Esophagus muscularis mucosa (tissue), 4 donors: ENCODE results near the gene TMCO2. TPM values are rescaled to one million over a fixed set of nuclear protein-coding genes. Genes with fewer than 3 reads are reported as not detected.

Experiments
- DNase-seq: peaks from one replicate; pipeline ENCODE4 v3.0.0-alpha.2; 2017; ENCODE audit errors: extremely low spot score
- H3K27ac ChIP-seq, 4 donors: fragments of 200-600 bp; sonication (generic); replicated peaks in 1 of 4; 1 replicate in 3 of 4; 2 replicates in 1 of 4; pipeline ENCODE4 v1.5.1; 2016 to 2019; ENCODE audit warnings: mild to moderate bottlenecking in 1 of 4
- H3K27me3 ChIP-seq, 4 donors: fragments of 200-600 bp; sonication (generic); one replicate each; pipeline versions ENCODE4 v1.5.1 to v1.6.0; 2016 to 2019
- H3K36me3 ChIP-seq, 4 donors: fragments of 200-600 bp; sonication (generic); one replicate each; pipeline ENCODE4 v1.5.1; 2016 to 2019
- H3K4me1 ChIP-seq, 4 donors: fragments of 200-600 bp; sonication (generic); one replicate each; pipeline ENCODE4 v1.5.1; 2016 to 2019
- H3K4me3 ChIP-seq, 4 donors: fragments of 200-600 bp; sonication (generic); 1 replicate in 2 of 4; 2 replicates in 2 of 4; pipeline ENCODE4 v1.5.1; 2016 to 2019; ENCODE audit warnings: mild to moderate bottlenecking in 4 of 4, moderate library complexity in 1 of 4
- H3K9me3 ChIP-seq, 4 donors: fragments of 200-600 bp; sonication (generic); 1 replicate in 3 of 4; 2 replicates in 1 of 4; pipeline ENCODE4 v1.5.1; 2016 to 2019
- EP300 ChIP-seq: sonication (generic); formaldehyde crosslinking; IDR thresholded peaks from one replicate; pipeline ENCODE4 v1.6.1; 2017; ENCODE audit warnings: antibody characterized with exemption
- POLR2A ChIP-seq: fragments of 450-650 bp; IDR thresholded peaks from one replicate; pipeline ENCODE4 v1.6.1; 2017; ENCODE audit warnings: antibody characterized with exemption, moderate library complexity, mild to moderate bottlenecking, low read depth
- POLR2AphosphoS5 ChIP-seq, 2 donors: sonication (generic); formaldehyde crosslinking; IDR thresholded peaks; one replicate each; pipeline ENCODE4 v1.6.1; 2017; ENCODE audit warnings: antibody characterized with exemption in 2 of 2
- WGBS: methylation state at CpG from one replicate; pipeline ENCODE4 v1.1.5; 2018; 5-methylcytosine and 5-hydroxymethylcytosine counted together
- intact Hi-C: fragments of 100-400 bp; cut with DNase I; formaldehyde crosslinking; loops from one replicate; pipeline ENCODE4 v1.15.1; 2023
- total RNA-seq, 4 donors: library from RNA; depleted of rRNA; stranded (reverse); fragments of >200 nt; gene quantifications; one replicate each; pipeline versions ENCODE4 v1.1.0 to v1.2.1, GENCODE V29; 2016
- TF ChIP-seq, protein P1 (sequence below), 3 experiments: fragments of 200-600 bp in 2 of 3; fragments of 450-650 bp in 1 of 3; sonication (generic) in 2 of 3; IDR thresholded peaks; one replicate each; pipeline ENCODE4 v1.5.1; 2017 to 2019; ENCODE audit warnings: antibody characterized with exemption in 3 of 3, mild to moderate bottlenecking in 2 of 3, moderate library complexity in 1 of 3

The TMCO2 gene
- total RNA-seq, 4 donors from 2014 or later: not detected

DNA sequence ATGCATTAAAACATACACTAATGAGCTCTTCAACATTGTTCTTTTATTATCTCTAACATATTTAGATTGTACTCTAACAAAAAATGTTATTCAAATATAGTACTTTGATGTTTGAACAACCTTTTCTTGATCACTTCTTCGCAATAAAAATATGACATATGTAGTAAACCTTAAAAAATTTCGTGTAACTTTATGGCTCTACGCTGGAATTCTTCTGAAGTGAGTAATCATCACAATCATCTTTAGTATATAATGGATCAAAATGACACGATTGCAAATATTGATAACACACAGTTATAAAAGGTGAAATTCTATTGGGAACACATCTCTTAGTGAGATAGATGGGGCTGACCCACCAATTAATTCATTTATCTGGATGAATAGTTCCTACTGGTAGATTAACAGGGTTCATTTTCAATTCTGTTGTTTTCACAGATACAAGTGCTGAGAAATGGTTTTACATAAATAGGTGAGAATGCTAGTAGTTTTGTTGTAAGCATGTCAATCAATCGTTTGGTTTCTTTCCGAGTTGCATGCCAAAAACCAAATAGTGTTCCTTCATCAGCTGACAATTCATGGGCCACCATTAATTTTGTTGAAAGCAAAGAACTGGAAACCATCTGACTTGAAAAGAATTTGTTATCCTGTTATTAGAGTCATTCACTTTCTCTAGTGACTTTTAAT lies 8.8 kb downstream of the TMCO2 start:
- H3K9me3 ChIP-seq: no peaks in the 10 kb centered on the region
- WGBS: 66% methylated on average over 6 of the region's 6 CpGs
- peak overlapping the region; percentile 74 to 94 (median 88) for H3K4me3 ChIP-seq
- intact Hi-C loops: loop anchor here (5.0 to 10.0 kb wide), 3 partner anchors 61 to 302 kb away; partner anchors contain the start of genes COL9A2, MFSD2A and RLF
- TF ChIP-seq POLR2A: no peak
- TF ChIP-seq POLR2AphosphoS5 (IDR thresholded peaks at IDR 0.05): no peak
- TF ChIP-seq, protein P1, sequence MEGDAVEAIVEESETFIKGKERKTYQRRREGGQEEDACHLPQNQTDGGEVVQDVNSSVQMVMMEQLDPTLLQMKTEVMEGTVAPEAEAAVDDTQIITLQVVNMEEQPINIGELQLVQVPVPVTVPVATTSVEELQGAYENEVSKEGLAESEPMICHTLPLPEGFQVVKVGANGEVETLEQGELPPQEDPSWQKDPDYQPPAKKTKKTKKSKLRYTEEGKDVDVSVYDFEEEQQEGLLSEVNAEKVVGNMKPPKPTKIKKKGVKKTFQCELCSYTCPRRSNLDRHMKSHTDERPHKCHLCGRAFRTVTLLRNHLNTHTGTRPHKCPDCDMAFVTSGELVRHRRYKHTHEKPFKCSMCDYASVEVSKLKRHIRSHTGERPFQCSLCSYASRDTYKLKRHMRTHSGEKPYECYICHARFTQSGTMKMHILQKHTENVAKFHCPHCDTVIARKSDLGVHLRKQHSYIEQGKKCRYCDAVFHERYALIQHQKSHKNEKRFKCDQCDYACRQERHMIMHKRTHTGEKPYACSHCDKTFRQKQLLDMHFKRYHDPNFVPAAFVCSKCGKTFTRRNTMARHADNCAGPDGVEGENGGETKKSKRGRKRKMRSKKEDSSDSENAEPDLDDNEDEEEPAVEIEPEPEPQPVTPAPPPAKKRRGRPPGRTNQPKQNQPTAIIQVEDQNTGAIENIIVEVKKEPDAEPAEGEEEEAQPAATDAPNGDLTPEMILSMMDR (IDR thresholded peaks at IDR 0.05): no peak
- no peak for TF ChIP-seq EP300
- no peak for DNase-seq
- peaks cover 8 to 15% (median 13%) of the 10 kb centered on the region in 4 donors for H3K36me3 ChIP-seq
- H3K27me3 ChIP-seq: no peaks in the 10 kb centered on the region
- H3K4me1 ChIP-seq: peaks cover 35 to 50% (median 47%) of the 10 kb centered on the region in 4 donors
- H3K27ac ChIP-seq: peak overlapping the region; percentile 91 to 96 (median 94)

DNA sequence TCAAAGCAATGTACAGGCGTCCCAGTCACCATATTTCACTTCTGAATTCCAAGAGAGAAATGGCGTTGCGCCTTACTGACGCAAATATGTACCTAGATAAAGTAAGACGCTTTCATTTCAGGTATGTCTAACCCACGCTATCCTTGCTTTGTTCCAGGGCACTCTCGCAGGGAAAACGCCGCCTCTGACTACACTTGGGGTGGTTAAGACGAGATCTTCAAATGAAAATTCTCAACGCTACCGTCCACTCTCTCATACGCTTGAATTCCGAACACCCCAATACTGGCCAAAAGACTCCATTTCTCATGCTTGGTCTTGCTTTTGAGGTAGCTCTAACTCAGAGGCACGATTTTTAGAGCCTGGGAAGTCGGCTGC lies 9.6 kb downstream of the TMCO2 start:
- Histone ChIP-seq H3K27ac (peak overlapping the region; percentile 91 to 96 (median 94)), H3K27me3 (no peaks in the 10 kb centered on the region), H3K4me3 (peak overlapping the region; percentile 74 to 94 (median 88)), H3K4me1 (peaks cover 41 to 58% (median 55%) of the 10 kb centered on the region in 4 donors), H3K36me3 (peaks cover 10 to 23% (median 17%) of the 10 kb centered on the region in 4 donors), H3K9me3 (no peaks in the 10 kb centered on the region)
- 1% methylated on average over 16 of the region's 16 CpGs for WGBS
- TF ChIP-seq POLR2A (no peak), EP300 (no peak), POLR2AphosphoS5 (IDR thresholded peaks at IDR 0.05) (no peak)
- TF ChIP-seq, protein P1 (IDR thresholded peaks at IDR 0.05): no peak
- intact Hi-C loops: loop anchor here (5.0 to 10.0 kb wide), 3 partner anchors 60 to 302 kb away; partner anchors contain the start of genes COL9A2, MFSD2A and RLF
- no peak for DNase-seq

DNA sequence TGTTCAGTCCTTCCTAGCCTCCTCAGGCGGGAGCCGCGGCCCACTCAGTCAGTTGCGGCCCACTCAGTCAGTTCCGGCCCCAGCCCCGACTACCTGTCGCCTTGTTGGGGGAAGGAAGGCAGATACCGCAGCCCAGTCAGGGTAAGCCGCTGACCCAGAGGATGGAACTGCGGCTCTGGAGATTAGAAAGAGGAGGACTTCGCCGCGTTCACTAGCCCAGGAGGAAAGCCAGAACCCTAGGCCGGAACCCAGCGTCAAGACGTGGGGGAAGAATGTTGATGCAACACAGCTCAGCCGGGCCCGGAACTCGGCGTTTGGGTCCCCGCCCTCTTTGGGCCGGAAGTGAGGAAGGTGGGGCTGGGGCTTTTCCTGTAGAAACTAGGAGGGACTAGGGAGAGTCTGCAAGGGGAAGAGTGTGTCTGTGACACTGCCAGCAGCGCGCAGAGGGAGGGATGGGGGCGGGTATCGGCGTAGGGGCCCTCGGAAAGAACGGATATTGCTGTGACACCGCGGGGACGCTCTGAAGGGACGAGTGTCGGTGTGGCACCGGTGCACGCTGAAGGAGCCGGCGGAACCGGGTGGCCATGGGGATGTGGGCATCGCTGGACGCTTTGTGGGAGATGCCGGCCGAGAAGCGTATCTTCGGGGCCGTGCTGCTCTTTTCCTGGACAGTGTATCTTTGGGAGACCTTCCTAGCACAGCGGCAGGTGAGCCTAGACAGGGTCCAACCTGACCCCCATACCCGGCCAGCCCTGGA lies 10.1 kb downstream of the TMCO2 start, which contains the start of gene ZMPSTE24:
ZMPSTE24 (plus strand) TSS at position 549 of the 757 bp plus-strand sequence; CDS start at position 585, 36 bp downstream.
- TF ChIP-seq POLR2A (peak; percentile 13), POLR2AphosphoS5 (IDR thresholded peaks at IDR 0.05) (peak; percentile 80 to 84), EP300 (no peak)
- TF ChIP-seq, protein P1 (IDR thresholded peaks at IDR 0.05): peak in 1 of 3 experiments; percentile 11
- Histone ChIP-seq H3K4me1 (peaks cover 46 to 63% (median 61%) of the 10 kb centered on the region in 4 donors), H3K9me3 (no peaks in the 10 kb centered on the region), H3K27me3 (no peaks in the 10 kb centered on the region), H3K36me3 (peaks cover 10 to 28% (median 23%) of the 10 kb centered on the region in 4 donors), H3K27ac (peak within 1 kb of the TSS; percentile 91 to 96 (median 94)), H3K4me3 (peak within 1 kb of the TSS; percentile 74 to 94 (median 88))
- intact Hi-C loops: loop anchor here (5.0 to 10.0 kb wide), 3 partner anchors 59 to 303 kb away; partner anchors contain the start of genes COL9A2, MFSD2A and RLF
- DNase-seq: peak; percentile 99
- WGBS: under 1% methylated on average over 35 of the region's 48 CpGs

DNA sequence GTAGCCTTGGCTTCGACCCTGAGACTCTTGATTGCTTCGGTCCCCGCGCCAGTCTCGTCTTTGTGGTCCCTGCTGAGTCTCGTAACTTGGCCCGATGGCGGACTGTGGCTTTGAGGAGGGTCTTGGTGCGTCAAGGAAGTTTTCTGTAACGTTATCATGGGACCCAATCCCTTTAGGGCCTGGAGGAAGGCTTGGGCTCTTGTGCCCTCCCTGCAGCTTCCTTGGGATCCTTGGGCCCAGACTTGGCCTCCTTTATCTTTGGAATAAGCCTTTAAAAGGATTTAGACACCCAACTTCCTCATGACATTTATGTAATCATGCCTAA lies 10.7 kb downstream of the TMCO2 start:
- 0% methylated on average over 9 of the region's 10 CpGs for WGBS
- H3K4me3 ChIP-seq: peak overlapping the region; percentile 74 to 94 (median 88)
- no peaks in the 10 kb centered on the region for H3K9me3 ChIP-seq
- no peaks in the 10 kb centered on the region for H3K27me3 ChIP-seq
- DNase-seq: no peak
- H3K4me1 ChIP-seq: peaks cover 50 to 69% (median 66%) of the 10 kb centered on the region in 4 donors
- TF ChIP-seq, protein P1 (IDR thresholded peaks at IDR 0.05): no peak
- TF ChIP-seq EP300: no peak
- no peak for TF ChIP-seq POLR2A
- TF ChIP-seq POLR2AphosphoS5 (IDR thresholded peaks at IDR 0.05): no peak
- intact Hi-C loops: loop anchor here (5.0 to 10.0 kb wide), 3 partner anchors 59 to 304 kb away; partner anchors contain the start of genes COL9A2, MFSD2A and RLF
- H3K36me3 ChIP-seq: peaks cover 10 to 34% (median 26%) of the 10 kb centered on the region in 4 donors
- H3K27ac ChIP-seq: peak overlapping the region; percentile 91 to 96 (median 94)
